HEK293 (cell line): ENCODE results near the gene JAML.

ENCODE experiments used
- CTCF ChIP-seq: fragments of 450-650 bp; formaldehyde crosslinking; IDR thresholded peaks from 2 replicates; pipeline ENCODE4 v1.5.1; 2016; ENCODE audit warnings: missing biosample characterization, missing genetic modification characterization
- ELK4 ChIP-seq: IDR thresholded peaks from 2 replicates; pipeline ENCODE4 v1.6.1; 2011; ENCODE audit warnings: mild to moderate bottlenecking, low read depth, low read length, borderline replicate concordance
- HIC1 ChIP-seq: fragments of 450-650 bp; formaldehyde crosslinking; IDR thresholded peaks from 2 replicates; pipeline ENCODE4 v1.5.1; 2016; ENCODE audit warnings: missing biosample characterization, missing genetic modification characterization
- HOXC10 ChIP-seq: sonication (generic); formaldehyde crosslinking; IDR thresholded peaks from 2 replicates; pipeline ENCODE4 v1.8.1; 2023; ENCODE audit warnings: mild to moderate bottlenecking, missing genetic modification reagents
- IKZF3 ChIP-seq: fragments of 450-650 bp; IDR thresholded peaks from 2 replicates; pipeline ENCODE4 v1.5.0; 2018; ENCODE audit warnings: missing biosample characterization, mild to moderate bottlenecking, missing genetic modification characterization, moderate library complexity
- KLF7 ChIP-seq: fragments of 450-650 bp; formaldehyde crosslinking; IDR thresholded peaks from 2 replicates; pipeline ENCODE4 v1.5.1; 2016; ENCODE audit warnings: missing biosample characterization, missing genetic modification characterization, borderline replicate concordance
- MEIS1 ChIP-seq: sonication (generic); formaldehyde crosslinking; IDR thresholded peaks from 2 replicates; pipeline ENCODE4 v1.8.1; 2022; ENCODE audit warnings: missing genetic modification reagents, mild to moderate bottlenecking, borderline replicate concordance
- PRDM6 ChIP-seq: fragments of 450-650 bp; formaldehyde crosslinking; IDR thresholded peaks from 2 replicates; pipeline ENCODE4 v1.5.1; 2017; ENCODE audit warnings: missing biosample characterization, missing genetic modification characterization
- SALL2 ChIP-seq: fragments of 450-650 bp; formaldehyde crosslinking; IDR thresholded peaks from 2 replicates; pipeline ENCODE4 v1.5.0; 2017; ENCODE audit warnings: missing biosample characterization, mild to moderate bottlenecking, missing genetic modification characterization, borderline replicate concordance
- ZBTB20 ChIP-seq: fragments of 450-650 bp; formaldehyde crosslinking; IDR thresholded peaks from 2 replicates; pipeline ENCODE4 v1.5.1; 2016; ENCODE audit warnings: missing biosample characterization, missing genetic modification characterization
- ZBTB26 ChIP-seq: fragments of 450-650 bp; formaldehyde crosslinking; optimal IDR thresholded peaks from 2 replicates; pipeline ENCODE3; 2016; ENCODE audit warnings: missing biosample characterization, mild to moderate bottlenecking, missing genetic modification characterization
- ZIC2 ChIP-seq: fragments of 450-650 bp; formaldehyde crosslinking; IDR thresholded peaks from 2 replicates; pipeline ENCODE4 v1.5.1; 2016; ENCODE audit warnings: missing biosample characterization, missing genetic modification characterization
- ZNF146 ChIP-seq: fragments of 450-650 bp; formaldehyde crosslinking; IDR thresholded peaks from 2 replicates; pipeline ENCODE4 v1.5.1; 2016; ENCODE audit warnings: missing biosample characterization, missing genetic modification characterization
- ZNF155 ChIP-seq: fragments of 450-650 bp; formaldehyde crosslinking; IDR thresholded peaks from 2 replicates; pipeline ENCODE4 v1.5.1; 2016; ENCODE audit warnings: missing biosample characterization, missing genetic modification characterization
- ZNF157 ChIP-seq: fragments of 450-650 bp; formaldehyde crosslinking; IDR thresholded peaks from 2 replicates; pipeline ENCODE4 v1.5.1; 2016; ENCODE audit warnings: missing biosample characterization, missing genetic modification characterization
- ZNF274 ChIP-seq, 2 experiments: fragments of 200-500 bp in 1 of 2; fragments of 450-650 bp in 1 of 2; sonication (Bioruptor generic) in 1 of 2; formaldehyde crosslinking in 1 of 2; IDR thresholded peaks; 2 replicates each; pipeline versions ENCODE4 v1.5.1 to v1.6.1; 2014 to 2016; ENCODE audit warnings: borderline replicate concordance in 1 of 2, inconsistent platforms in 1 of 2, low read length in 1 of 2, missing biosample characterization in 1 of 2, missing genetic modification characterization in 1 of 2
- ZNF302 ChIP-seq: fragments of 450-650 bp; formaldehyde crosslinking; IDR thresholded peaks from 2 replicates; pipeline ENCODE4 v1.5.1; 2016; ENCODE audit warnings: missing biosample characterization, missing genetic modification characterization, low read depth
- ZNF350 ChIP-seq: fragments of 450-650 bp; formaldehyde crosslinking; IDR thresholded peaks from 2 replicates; pipeline ENCODE4 v1.5.0; 2017; ENCODE audit warnings: missing biosample characterization, mild to moderate bottlenecking, missing genetic modification characterization
- ZNF362 ChIP-seq: fragments of 450-650 bp; formaldehyde crosslinking; IDR thresholded peaks from 2 replicates; pipeline ENCODE4 v1.5.1; 2016; ENCODE audit warnings: missing biosample characterization, missing genetic modification characterization
- ZNF404 ChIP-seq: fragments of 450-650 bp; formaldehyde crosslinking; IDR thresholded peaks from 2 replicates; pipeline ENCODE4 v1.5.1; 2017; ENCODE audit warnings: missing biosample characterization, missing genetic modification characterization
- ZNF433 ChIP-seq: fragments of 450-650 bp; formaldehyde crosslinking; IDR thresholded peaks from 2 replicates; pipeline ENCODE4 v1.5.1; 2016; ENCODE audit warnings: missing biosample characterization, missing genetic modification characterization, low read depth
- ZNF521 ChIP-seq: fragments of 450-650 bp; formaldehyde crosslinking; IDR thresholded peaks from 2 replicates; pipeline ENCODE4 v1.5.1; 2017; ENCODE audit warnings: missing biosample characterization, mild to moderate bottlenecking, missing genetic modification characterization
- ZNF596 ChIP-seq: fragments of 450-650 bp; IDR thresholded peaks from 2 replicates; pipeline ENCODE4 v1.5.0; 2018; ENCODE audit warnings: missing biosample characterization, mild to moderate bottlenecking, missing genetic modification characterization, moderate library complexity
- ZNF664 ChIP-seq: fragments of 450-650 bp; formaldehyde crosslinking; IDR thresholded peaks from 2 replicates; pipeline ENCODE4 v1.5.1; 2016; ENCODE audit warnings: missing biosample characterization, missing genetic modification characterization
- ZNF677 ChIP-seq: fragments of 450-650 bp; IDR thresholded peaks from 2 replicates; pipeline ENCODE4 v1.5.0; 2018; ENCODE audit warnings: missing biosample characterization, mild to moderate bottlenecking, missing genetic modification characterization, moderate library complexity
- ZNF701 ChIP-seq: fragments of 450-650 bp; formaldehyde crosslinking; IDR thresholded peaks from 2 replicates; pipeline ENCODE4 v1.5.1; 2016; ENCODE audit warnings: missing biosample characterization, missing genetic modification characterization
- ZNF768 ChIP-seq: fragments of 450-650 bp; formaldehyde crosslinking; IDR thresholded peaks from 2 replicates; pipeline ENCODE4 v1.5.1; 2018; ENCODE audit warnings: missing biosample characterization, mild to moderate bottlenecking, missing genetic modification characterization
- ZSCAN23 ChIP-seq: fragments of 450-650 bp; formaldehyde crosslinking; IDR thresholded peaks from 2 replicates; pipeline ENCODE4 v1.5.1; 2016; ENCODE audit warnings: missing biosample characterization, missing genetic modification characterization

JAML gene

GRCh38 chr11:118263695-118264568, 39.1 kb upstream of the JAML start, which contains the start of gene MPZL2 (continued):
- no peak for TF ChIP-seq ZNF302
- no peak for TF ChIP-seq IKZF3 (tag by site-specific recombination)
- no peak for TF ChIP-seq ZNF677 (tag by site-specific recombination)
- no peak for TF ChIP-seq ZNF362
- TF ChIP-seq ZNF404 (tag by site-specific recombination), result no peak
- TF ChIP-seq ZSCAN23 (tag by site-specific recombination), result no peak
- TF ChIP-seq SALL2 (tag by site-specific recombination), result no peak
- no peak for TF ChIP-seq KLF7 (tag by site-specific recombination)
- no peak for TF ChIP-seq ZNF274 (IDR thresholded peaks at IDR 0.05; ENCODE audit: low read length)
- TF ChIP-seq ZNF274 (tag by site-specific recombination; IDR thresholded peaks at IDR 0.05; ENCODE audit: borderline replicate concordance), result no peak
- no peak for TF ChIP-seq ZNF157 (tag by site-specific recombination)
- TF ChIP-seq HOXC10 (CRISPR knock-in tag), result no peak
- TF ChIP-seq ZNF155 (tag by site-specific recombination), result no peak
- peak; percentile 42 for TF ChIP-seq ZBTB26
- TF ChIP-seq ZNF664 (tag by site-specific recombination), result no peak
- TF ChIP-seq MEIS1 (CRISPR knock-in tag), result no peak
- peak; percentile 41 for TF ChIP-seq ZBTB20 (tag by site-specific recombination)
- TF ChIP-seq ZNF350, result no peak
- TF ChIP-seq ZNF701, result no peak
- no peak for TF ChIP-seq PRDM6 (tag by site-specific recombination)
- TF ChIP-seq ZNF768 (tag by site-specific recombination), result no peak
- no peak for TF ChIP-seq HIC1 (tag by site-specific recombination)
- no peak for TF ChIP-seq ZNF596
- TF ChIP-seq ELK4, result no peak
- TF ChIP-seq CTCF (tag by site-specific recombination), result peak; percentile 48; the same call in 1 of the 2 replicates
- no peak for TF ChIP-seq ZIC2 (tag by site-specific recombination)
- TF ChIP-seq ZNF521, result no peak
- TF ChIP-seq ZNF433, result no peak
- no peak for TF ChIP-seq ZNF146 (tag by site-specific recombination)
